ENCODE results near the gene GPR141. TPM values are rescaled to one million over a fixed set of nuclear protein-coding genes. Genes with fewer than 3 reads are reported as not detected.

The GPR141 gene
- total and polyA plus RNA-seq, 2 donors (not counting 3 experiments of a cell fraction or from before 2014, with no cell fraction given) = not detected

- DNase-seq (ENCODE audit: low read depth, low spot score) (no peak), FAIRE-seq (no peak)
- Histone ChIP-seq H3K79me2 (ENCODE audit: control insufficient read depth, insufficient read depth, low read length) (no peaks in the 10 kb centered on the region), H3K4me3 (replicated peaks in 1 of 3; ENCODE audit: insufficient read depth in 1 of 3, low read depth in 1 of 3, low read length in 3 of 3) (no peak overlapping the region), H3K27me3 (ENCODE audit: control insufficient read depth in 2 of 2, insufficient read depth in 2 of 2, low read length in 2 of 2) (no peaks in the 10 kb centered on the region), H3K9me3 (replicated peaks; ENCODE audit: control insufficient read depth, insufficient read depth, low read length) (no peaks in the 10 kb centered on the region), H2AFZ (ENCODE audit: low read depth, low read length) (no peak overlapping the region), H3K36me3 (ENCODE audit: control insufficient read depth in 2 of 2, extremely low read depth in 1 of 2, insufficient read depth in 2 of 2, low read length in 2 of 2) (no peaks in the 10 kb centered on the region), H3K4me2 (ENCODE audit: insufficient read depth, low read length) (no peak overlapping the region), H3K27ac (ENCODE audit: insufficient read depth, low read depth, low read length) (no peak overlapping the region), H4K20me1 (replicated peaks; ENCODE audit: control insufficient read depth, extremely low read depth, insufficient read depth, low read length) (no peaks in the 10 kb centered on the region), H3K9me1 (replicated peaks; ENCODE audit: control insufficient read depth, extremely low read depth, insufficient read depth, low read length) (no peaks in the 10 kb centered on the region), H3K4me1 (ENCODE audit: control insufficient read depth, extremely low read depth, insufficient read depth, low read length) (no peaks in the 10 kb centered on the region), H3K9ac (replicated peaks; ENCODE audit: extremely low read depth, insufficient read depth, low read length) (no peak overlapping the region)
- ChIA-PET CTCF (no interaction called here), POLR2A (no interaction called here)
- TF ChIP-seq JUN (IDR thresholded peaks at IDR 0.05; ENCODE audit: borderline replicate concordance, insufficient read depth, insufficient read length, low read depth) = no peak
- TF ChIP-seq FOS (IDR thresholded peaks at IDR 0.05; ENCODE audit: borderline replicate concordance, insufficient read depth, low read length) = no peak
- TF ChIP-seq GATA2 (IDR thresholded peaks at IDR 0.05; ENCODE audit: insufficient read depth, insufficient read length, low read depth, low read length) = no peak
- no peak for TF ChIP-seq POLR2A (IDR thresholded peaks at IDR 0.05; ENCODE audit: low read depth, low read length)
- TF ChIP-seq, protein P1, sequence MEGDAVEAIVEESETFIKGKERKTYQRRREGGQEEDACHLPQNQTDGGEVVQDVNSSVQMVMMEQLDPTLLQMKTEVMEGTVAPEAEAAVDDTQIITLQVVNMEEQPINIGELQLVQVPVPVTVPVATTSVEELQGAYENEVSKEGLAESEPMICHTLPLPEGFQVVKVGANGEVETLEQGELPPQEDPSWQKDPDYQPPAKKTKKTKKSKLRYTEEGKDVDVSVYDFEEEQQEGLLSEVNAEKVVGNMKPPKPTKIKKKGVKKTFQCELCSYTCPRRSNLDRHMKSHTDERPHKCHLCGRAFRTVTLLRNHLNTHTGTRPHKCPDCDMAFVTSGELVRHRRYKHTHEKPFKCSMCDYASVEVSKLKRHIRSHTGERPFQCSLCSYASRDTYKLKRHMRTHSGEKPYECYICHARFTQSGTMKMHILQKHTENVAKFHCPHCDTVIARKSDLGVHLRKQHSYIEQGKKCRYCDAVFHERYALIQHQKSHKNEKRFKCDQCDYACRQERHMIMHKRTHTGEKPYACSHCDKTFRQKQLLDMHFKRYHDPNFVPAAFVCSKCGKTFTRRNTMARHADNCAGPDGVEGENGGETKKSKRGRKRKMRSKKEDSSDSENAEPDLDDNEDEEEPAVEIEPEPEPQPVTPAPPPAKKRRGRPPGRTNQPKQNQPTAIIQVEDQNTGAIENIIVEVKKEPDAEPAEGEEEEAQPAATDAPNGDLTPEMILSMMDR (IDR thresholded peaks at IDR 0.05; ENCODE audit: extremely low read depth in 1 of 2, insufficient read depth in 1 of 2, low read depth in 1 of 2, low read length in 2 of 2) = no peak
- TF ChIP-seq EZH2 (IDR thresholded peaks at IDR 0.05; ENCODE audit: borderline replicate concordance, low read depth, low read length, severe bottlenecking) = no peak
- no peak for TF ChIP-seq MYC (IDR thresholded peaks at IDR 0.05; ENCODE audit: low read depth, low read length)
- TF ChIP-seq POLR2AphosphoS5 (IDR thresholded peaks at IDR 0.05; ENCODE audit: insufficient read depth, low read depth, low read length) = no peak
- TF ChIP-seq, protein P2, sequence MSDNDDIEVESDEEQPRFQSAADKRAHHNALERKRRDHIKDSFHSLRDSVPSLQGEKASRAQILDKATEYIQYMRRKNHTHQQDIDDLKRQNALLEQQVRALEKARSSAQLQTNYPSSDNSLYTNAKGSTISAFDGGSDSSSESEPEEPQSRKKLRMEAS (IDR thresholded peaks at IDR 0.05; ENCODE audit: insufficient read depth, insufficient read length) = no peak
- intact Hi-C loops (cut with micrococcal nuclease) = no loop called here
- dilution Hi-C loops (cut with MboI; ENCODE audit: extremely low pct_ligation_motif_present, low sequenced_read_pairs) = no loop called here
- BruUV-seq (replicated peaks) = no TSS peak
Observed at GRCh38 chr7:37672926-37673325, 10.6 kb upstream of the GPR141 start.
